KMS-11 (cell line): Measurements from ENCODE around the gene PERM1.
"Not testable (repeated sequence)": the region's sequence is repeated elsewhere in the genome, so short reads cannot be mapped to it uniquely, and the experiment has no call there.

Source experiments
- H2AFZ ChIP-seq: fragments of 200-600 bp; sonication (generic); 2 replicates; pipeline ENCODE4 v1.6.1; 2016; ENCODE audit warnings: antibody characterized with exemption, mixed run types, low read depth
- H3K27ac ChIP-seq: fragments of 200-600 bp; sonication (generic); 2 replicates; pipeline ENCODE4 v1.6.1; 2016; ENCODE audit warnings: mild to moderate bottlenecking, mixed run types
- H3K27me3 ChIP-seq: fragments of 200-600 bp; sonication (generic); 2 replicates; pipeline ENCODE4 v1.6.1; 2017; ENCODE audit warnings: mild to moderate bottlenecking, low read depth, mixed run types, moderate library complexity; ENCODE audit not compliant: insufficient read depth
- H3K36me3 ChIP-seq: fragments of 200-600 bp; sonication (generic); 2 replicates; pipeline ENCODE4 v1.6.1; 2017; ENCODE audit warnings: mild to moderate bottlenecking, mixed run types; ENCODE audit not compliant: insufficient read depth
- H3K4me1 ChIP-seq: fragments of 200-600 bp; sonication (generic); 2 replicates; pipeline ENCODE4 v1.6.1; 2016; ENCODE audit warnings: mild to moderate bottlenecking, low read depth, mixed run types; ENCODE audit not compliant: poor library complexity, severe bottlenecking
- H3K4me2 ChIP-seq: fragments of 200-600 bp; sonication (generic); 2 replicates; pipeline ENCODE4 v1.7.0; 2016; ENCODE audit warnings: mild to moderate bottlenecking, mixed run types
- H3K4me3 ChIP-seq: fragments of 200-600 bp; sonication (generic); IDR thresholded peaks from 2 replicates; pipeline ENCODE4 v1.6.1; 2017; ENCODE audit warnings: low read depth, low read length, mixed read lengths; ENCODE audit not compliant: insufficient read depth
- H3K79me2 ChIP-seq: fragments of 200-600 bp; sonication (generic); 2 replicates; pipeline ENCODE4 v1.6.1; 2016; ENCODE audit warnings: low read depth, mixed run types; ENCODE audit not compliant: insufficient read depth
- H3K9ac ChIP-seq: fragments of 200-600 bp; sonication (generic); 2 replicates; pipeline ENCODE4 v1.6.1; 2016; ENCODE audit warnings: mild to moderate bottlenecking, mixed run types
- H4K20me1 ChIP-seq: fragments of 200-600 bp; sonication (generic); 2 replicates; pipeline ENCODE4 v1.6.1; 2016; ENCODE audit warnings: mild to moderate bottlenecking, mixed run types; ENCODE audit not compliant: insufficient read depth
- CTCF ChIP-seq: fragments of 200-600 bp; sonication (generic); conservative IDR thresholded peaks from 2 replicates; pipeline ENCODE4 v1.6.1; 2017; ENCODE audit warnings: low read depth, mild to moderate bottlenecking, antibody characterized with exemption, low read length, moderate library complexity, mixed read lengths

The PERM1 gene

GRCh38 chr1:1014799-1015681, 33.1 kb upstream of the PERM1 start:
- H3K4me1 ChIP-seq: peaks cover 20% of the 10 kb centered on the region
- H2AFZ ChIP-seq: no peak overlapping the region
- H3K9ac ChIP-seq: no peak overlapping the region
- H3K27me3 ChIP-seq: peaks cover 18% of the 10 kb centered on the region
- H3K4me3 ChIP-seq: no peak overlapping the region
- H3K36me3 ChIP-seq: no peaks in the 10 kb centered on the region
- no peaks in the 10 kb centered on the region for H4K20me1 ChIP-seq
- no peak overlapping the region for H3K4me2 ChIP-seq
- no peak overlapping the region for H3K27ac ChIP-seq
- no peaks in the 10 kb centered on the region for H3K79me2 ChIP-seq
- TF ChIP-seq CTCF: no peak

- H4K20me1 ChIP-seq: no peaks in the 10 kb centered on the region
- H3K4me1 ChIP-seq: peaks cover 19% of the 10 kb centered on the region
- no peak overlapping the region for H3K4me3 ChIP-seq
- H3K79me2 ChIP-seq: no peaks in the 10 kb centered on the region
- peak overlapping the region; percentile 35; the same call in 1 of the 2 replicates for H3K27ac ChIP-seq
- peak overlapping the region; percentile 91 for H2AFZ ChIP-seq
- peaks cover 26% of the 10 kb centered on the region for H3K27me3 ChIP-seq
- peak overlapping the region; percentile 90 for H3K4me2 ChIP-seq
- peak overlapping the region; percentile 64; the same call in 1 of the 2 replicates for H3K9ac ChIP-seq
- H3K36me3 ChIP-seq: no peaks in the 10 kb centered on the region
- no peak for TF ChIP-seq CTCF
These were observed 32.2 kb upstream of the PERM1 start for GRCh38 chr1:1013922-1014648.

GRCh38 chr1:1013105-1013921, 31.4 kb upstream of the PERM1 start, which contains the start of gene ISG15:
Gene ISG15 (plus strand): TSS chr1:1013497. CDS start chr1:1013574, 77 bp downstream.
- TF ChIP-seq CTCF: 0 out of 2 replicates have a peak, but pooled peaks have one; percentile 14
- peak within 1 kb of the TSS; percentile 87 for H3K4me3 ChIP-seq

GRCh38 chr1:1012736-1013104, 30.8 kb upstream of the PERM1 start:
- H4K20me1 ChIP-seq, H3K36me3 ChIP-seq, H3K79me2 ChIP-seq: not testable (repeated sequence)
- peak overlapping the region; percentile 64 for H3K9ac ChIP-seq
- peaks cover 15% of the 10 kb centered on the region for H3K4me1 ChIP-seq
- H3K4me2 ChIP-seq: peak overlapping the region; percentile 90
- peak overlapping the region; percentile 87 for H3K4me3 ChIP-seq
- H3K27ac ChIP-seq: peak overlapping the region; percentile 35; the same call in 1 of the 2 replicates
- H2AFZ ChIP-seq: peak overlapping the region; percentile 91
- H3K27me3 ChIP-seq: peaks cover 39% of the 10 kb centered on the region

More at GRCh38 chr1:1013105-1013921, 31.4 kb upstream of the PERM1 start, which contains the start of gene ISG15:
- Histone ChIP-seq H3K36me3 (no peaks in the 10 kb centered on the region), H3K4me1 (peaks cover 15% of the 10 kb centered on the region), H2AFZ (peak within 1 kb of the TSS; percentile 91), H3K27ac (peak within 1 kb of the TSS; percentile 35; the same call in 1 of the 2 replicates), H3K9ac (peak within 1 kb of the TSS; percentile 64), H3K79me2 (no peaks in the 10 kb centered on the region), H4K20me1 (no peaks in the 10 kb centered on the region), H3K4me2 (peak within 1 kb of the TSS; percentile 90), H3K27me3 (peaks cover 34% of the 10 kb centered on the region)
